HFFc6 (cell line): ENCODE results near the gene TRIM2. TPM values are rescaled to one million over a fixed set of nuclear protein-coding genes. Genes with fewer than 3 reads are reported as not detected.

Experiments used
- DNase-seq: peaks from one replicate; pipeline ENCODE4 v3.0.0-alpha.2; 2018
- H3K27ac Mint-ChIP-seq: 2 replicates; pipeline ENCODE4 v1.8.0; 2020; ENCODE audit warnings: mild to moderate bottlenecking, mixed read lengths
- H3K27me3 Mint-ChIP-seq: 2 replicates; pipeline ENCODE4 v1.8.0; 2021; ENCODE audit warnings: mild to moderate bottlenecking, moderate library complexity, mixed read lengths; ENCODE audit not compliant: insufficient read depth
- H3K36me3 Mint-ChIP-seq: 2 replicates; pipeline ENCODE4 v1.8.0; 2021; ENCODE audit warnings: low read depth, mixed read lengths
- H3K4me1 Mint-ChIP-seq: 2 replicates; pipeline ENCODE4 v1.8.0; 2020; ENCODE audit warnings: low read depth, mixed read lengths
- H3K4me3 Mint-ChIP-seq: 2 replicates; pipeline ENCODE4 v1.8.0; 2020; ENCODE audit warnings: mild to moderate bottlenecking, moderate library complexity, mixed read lengths
- H3K9me3 Mint-ChIP-seq: 2 replicates; pipeline ENCODE4 v1.8.0; 2020; ENCODE audit warnings: mild to moderate bottlenecking, mixed read lengths
- total RNA-seq, 6 experiments: library from RNA; stranded (reverse); fragmentation: NEBNext Ultra II Directional; extraction: Animal tissue kit (Norgen Biotek cat#: 25700); gene quantifications; 2 replicates in 1 of 6; 3 replicates in 5 of 6; pipeline ENCODE4 v1.2.3, GENCODE V29; 2021
- TF ChIP-seq, protein P1 (sequence below): fragments of 200-600 bp; sonication (generic); IDR thresholded peaks from 2 replicates; pipeline ENCODE4 v1.5.0; 2021; ENCODE audit warnings: antibody characterized with exemption, mild to moderate bottlenecking

The TRIM2 gene
- total RNA-seq, 6 experiments from 2014 or later, result 32.3 to 39.6 (median 34.9) TPM

DNA sequence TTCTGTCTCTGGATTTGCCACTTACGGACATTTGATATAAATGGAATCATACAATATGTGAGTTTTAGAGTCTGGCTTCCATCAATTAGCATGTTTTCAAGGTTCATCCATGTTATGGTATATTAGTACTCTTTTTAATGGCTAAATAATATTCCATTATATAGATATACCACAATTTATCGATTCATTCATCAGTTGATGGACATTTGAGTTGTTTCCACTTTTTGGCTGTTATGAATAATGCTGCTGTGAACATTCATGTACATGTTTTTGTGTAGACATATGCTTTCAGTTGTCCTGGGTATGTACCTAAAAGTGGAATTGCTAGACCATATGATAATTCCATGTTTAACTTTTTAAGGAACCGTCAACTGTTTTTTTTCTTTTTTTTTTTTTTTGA, 79.0 kb downstream of the TRIM2 start:
- Mint-ChIP-seq H3K36me3 (peaks cover 24% of the 10 kb centered on the region), H3K27ac (no peak overlapping the region), H3K27me3 (peaks cover 2% of the 10 kb centered on the region; the same call in 1 of the 2 replicates), H3K4me3 (no peak overlapping the region), H3K9me3 (peaks cover 3% of the 10 kb centered on the region), H3K4me1 (peaks cover 2% of the 10 kb centered on the region)
- no peak for DNase-seq
- TF ChIP-seq, protein P1, sequence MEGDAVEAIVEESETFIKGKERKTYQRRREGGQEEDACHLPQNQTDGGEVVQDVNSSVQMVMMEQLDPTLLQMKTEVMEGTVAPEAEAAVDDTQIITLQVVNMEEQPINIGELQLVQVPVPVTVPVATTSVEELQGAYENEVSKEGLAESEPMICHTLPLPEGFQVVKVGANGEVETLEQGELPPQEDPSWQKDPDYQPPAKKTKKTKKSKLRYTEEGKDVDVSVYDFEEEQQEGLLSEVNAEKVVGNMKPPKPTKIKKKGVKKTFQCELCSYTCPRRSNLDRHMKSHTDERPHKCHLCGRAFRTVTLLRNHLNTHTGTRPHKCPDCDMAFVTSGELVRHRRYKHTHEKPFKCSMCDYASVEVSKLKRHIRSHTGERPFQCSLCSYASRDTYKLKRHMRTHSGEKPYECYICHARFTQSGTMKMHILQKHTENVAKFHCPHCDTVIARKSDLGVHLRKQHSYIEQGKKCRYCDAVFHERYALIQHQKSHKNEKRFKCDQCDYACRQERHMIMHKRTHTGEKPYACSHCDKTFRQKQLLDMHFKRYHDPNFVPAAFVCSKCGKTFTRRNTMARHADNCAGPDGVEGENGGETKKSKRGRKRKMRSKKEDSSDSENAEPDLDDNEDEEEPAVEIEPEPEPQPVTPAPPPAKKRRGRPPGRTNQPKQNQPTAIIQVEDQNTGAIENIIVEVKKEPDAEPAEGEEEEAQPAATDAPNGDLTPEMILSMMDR, result no peak

DNA sequence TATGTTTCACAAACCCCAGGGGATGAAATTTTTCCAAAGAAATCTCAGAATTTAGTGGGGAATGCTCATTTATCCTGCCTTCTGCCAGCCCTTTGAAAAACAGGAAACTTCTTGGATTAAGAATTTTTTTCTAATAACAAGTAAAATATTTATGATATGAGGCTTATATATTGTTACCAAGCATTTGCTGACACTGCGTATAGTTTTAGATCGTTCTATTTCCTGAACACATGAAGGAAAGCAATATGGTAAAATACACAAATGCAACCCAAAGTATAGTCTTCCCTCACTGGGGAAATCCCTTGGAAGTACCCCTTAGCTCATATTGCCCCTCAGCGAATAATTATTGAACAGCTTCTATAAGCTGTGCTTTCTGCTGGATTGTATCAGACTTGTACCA, 85.9 kb downstream of the TRIM2 start:
- Mint-ChIP-seq H3K9me3 (peaks cover 9% of the 10 kb centered on the region), H3K27me3 (peaks cover 2% of the 10 kb centered on the region; the same call in 1 of the 2 replicates), H3K27ac (no peak overlapping the region), H3K4me1 (peaks cover 34% of the 10 kb centered on the region), H3K4me3 (no peak overlapping the region), H3K36me3 (peaks cover 37% of the 10 kb centered on the region)
- no peak for DNase-seq
- TF ChIP-seq, protein P1, result no peak

DNA sequence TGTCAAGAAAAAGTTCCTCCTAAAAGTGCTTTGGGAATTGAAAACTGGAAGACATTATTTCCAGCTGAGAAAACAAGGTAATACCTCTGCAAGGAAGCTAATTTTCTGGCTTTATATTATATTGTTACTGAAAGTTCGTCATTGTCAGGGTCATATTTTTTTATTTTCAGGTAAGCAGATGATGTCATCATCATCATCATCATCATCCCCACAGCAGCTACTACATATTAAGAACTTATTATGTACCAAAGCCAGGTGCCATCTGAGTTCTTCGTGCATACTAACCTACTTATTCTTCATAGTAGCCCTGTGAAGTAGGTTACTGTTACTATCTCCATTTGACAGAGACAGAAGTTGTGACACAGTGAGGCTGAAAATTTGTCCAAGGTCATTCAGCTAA, 87.3 kb downstream of the TRIM2 start:
- Mint-ChIP-seq H3K4me3 (no peak overlapping the region), H3K9me3 (peaks cover 9% of the 10 kb centered on the region), H3K4me1 (peaks cover 48% of the 10 kb centered on the region), H3K27ac (no peak overlapping the region), H3K36me3 (peaks cover 44% of the 10 kb centered on the region), H3K27me3 (peaks cover 2% of the 10 kb centered on the region; the same call in 1 of the 2 replicates)
- DNase-seq, result no peak
- TF ChIP-seq, protein P1, result no peak

DNA sequence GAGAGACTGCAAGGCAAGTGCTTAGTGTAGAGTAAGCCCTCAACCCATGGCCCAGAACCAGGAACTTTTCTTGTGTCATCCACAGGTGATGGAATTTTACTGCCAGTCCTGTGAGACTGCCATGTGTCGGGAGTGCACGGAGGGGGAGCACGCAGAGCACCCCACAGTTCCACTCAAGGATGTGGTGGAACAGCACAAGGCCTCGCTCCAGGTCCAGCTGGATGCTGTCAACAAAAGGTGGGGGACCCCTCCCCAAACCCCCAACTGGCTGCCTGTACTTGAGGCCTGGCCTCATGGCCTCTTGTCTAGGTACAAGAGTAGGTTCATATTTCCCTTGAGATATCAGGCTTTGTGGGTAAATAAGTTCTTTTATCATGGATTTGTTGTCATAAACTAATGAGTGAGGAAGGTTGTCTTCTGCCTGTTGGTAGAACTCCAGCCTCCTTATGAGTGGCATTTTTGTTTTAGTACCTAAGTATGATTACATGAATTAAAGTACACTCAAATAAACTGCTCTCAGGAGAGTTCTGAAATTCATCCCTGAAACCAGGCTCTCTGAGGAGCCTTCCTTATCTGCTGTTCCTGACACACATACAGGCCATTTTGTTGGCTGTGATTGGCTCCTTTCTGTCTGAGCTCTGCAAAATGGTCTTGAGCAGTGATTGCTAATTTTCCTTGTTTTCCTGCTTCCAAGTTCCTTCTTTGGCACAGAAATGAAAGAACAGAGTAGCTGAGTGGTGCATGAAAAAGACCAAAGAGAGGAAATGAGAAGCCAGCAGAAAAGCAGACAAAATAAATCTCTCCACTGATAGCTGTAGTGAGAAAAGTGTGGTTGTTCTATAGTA, 88.9 kb downstream of the TRIM2 start:
- H3K4me3 Mint-ChIP-seq, result no peak overlapping the region
- no peaks in the 10 kb centered on the region for H3K27me3 Mint-ChIP-seq
- H3K4me1 Mint-ChIP-seq, result peaks cover 59% of the 10 kb centered on the region

DNA sequence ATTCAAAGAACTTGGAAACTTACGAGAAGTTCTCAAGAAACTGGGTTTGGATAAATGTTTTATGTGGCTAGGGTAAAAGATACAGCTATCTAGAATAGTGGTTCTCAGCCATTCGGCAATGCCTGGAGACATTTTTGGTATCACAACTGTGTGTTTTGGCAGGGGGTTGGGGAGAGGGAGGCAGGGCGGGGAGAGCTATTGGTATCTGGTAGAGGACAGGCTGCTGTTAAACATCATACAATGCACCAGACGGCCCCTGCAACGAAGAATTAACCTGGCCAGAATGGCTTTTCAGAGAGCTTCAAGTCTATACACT, 89.5 kb downstream of the TRIM2 start:
- H3K36me3 Mint-ChIP-seq, result peaks cover 35% of the 10 kb centered on the region
- H3K4me3 Mint-ChIP-seq, result no peak overlapping the region
- no peaks in the 10 kb centered on the region for H3K27me3 Mint-ChIP-seq

More for the DNA sequence above, 88.9 kb downstream of the TRIM2 start:
- no peak for DNase-seq
- no peak overlapping the region; the same call in 1 of the 2 replicates for H3K27ac Mint-ChIP-seq
- peaks cover 41% of the 10 kb centered on the region for H3K36me3 Mint-ChIP-seq
- TF ChIP-seq, protein P1, result no peak
- peaks cover 7% of the 10 kb centered on the region for H3K9me3 Mint-ChIP-seq

More for the DNA sequence above, 89.5 kb downstream of the TRIM2 start:
- H3K9me3 Mint-ChIP-seq, result peaks cover 1% of the 10 kb centered on the region
- peaks cover 53% of the 10 kb centered on the region for H3K4me1 Mint-ChIP-seq
- H3K27ac Mint-ChIP-seq, result no peak overlapping the region
- TF ChIP-seq, protein P1, result no peak
- no peak for DNase-seq
